Measurements from ENCODE around the gene SETD1B. TPM values are rescaled to one million over a fixed set of nuclear protein-coding genes. Genes with fewer than 3 reads are reported as not detected.
"Not testable (repeated sequence)": the region's sequence is repeated elsewhere in the genome, so short reads cannot be mapped to it uniquely, and the experiment has no call there.

SETD1B gene
- total RNA-seq, 1 experiment from 2014 or later: 23.8 TPM

- H3K36me3 ChIP-seq (ENCODE audit: insufficient read depth, low read length, poor library complexity, severe bottlenecking): no peaks in the 10 kb centered on the region
- POLR2A ChIA-PET (ENCODE audit: low non-redundant PET): no interaction called here
- no TSS peak for BruUV-seq (replicated peaks)
Measured at GRCh38 chr12:121875582-121875981, 71.8 kb downstream of the SETD1B start.

DNA sequence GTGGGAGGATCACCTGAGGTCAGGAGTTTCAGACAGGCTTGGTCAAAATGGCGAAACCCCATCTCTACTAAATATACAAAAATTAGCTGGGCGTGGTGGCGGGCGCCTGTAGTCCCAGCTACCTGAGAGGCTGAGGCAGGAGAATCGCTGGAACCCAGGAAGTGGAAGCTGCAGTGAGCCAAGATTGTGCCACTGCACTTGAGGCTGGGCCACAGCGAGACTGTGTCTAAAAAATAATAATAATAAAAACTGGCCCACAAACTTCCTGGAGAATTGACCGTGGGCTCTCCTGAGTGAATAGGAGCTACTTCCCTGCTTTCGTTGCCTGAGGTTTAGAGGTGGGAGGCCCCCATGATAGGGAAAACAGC lies 72.3 kb downstream of the SETD1B start:
- POLR2A ChIA-PET (ENCODE audit: low non-redundant PET); H3K4me3 ChIP-seq (ENCODE audit: low read depth, low read length, poor library complexity, severe bottlenecking); H3K9me3 ChIP-seq (ENCODE audit: low read depth, low read length, poor library complexity, severe bottlenecking); DNase-seq (ENCODE audit: low spot score); CTCF ChIA-PET; BruUV-seq (replicated peaks); H3K27me3 ChIP-seq (replicated peaks; ENCODE audit: insufficient read depth, low read depth, low read length, poor library complexity); H3K27ac ChIP-seq (ENCODE audit: low read depth, low read length, poor library complexity, severe bottlenecking); intact Hi-C loops (cut with micrococcal nuclease; ENCODE audit: unreplicated experiment); H3K36me3 ChIP-seq (ENCODE audit: insufficient read depth, low read length, poor library complexity, severe bottlenecking); H3K4me1 ChIP-seq (ENCODE audit: insufficient read depth, low read length, poor library complexity, severe bottlenecking): not testable (repeated sequence)

More at GRCh38 chr12:121875582-121875981, 71.8 kb downstream of the SETD1B start:
- DNase-seq (ENCODE audit: low spot score): no peak
- CTCF ChIA-PET: no interaction called here
- Histone ChIP-seq H3K4me1 (ENCODE audit: insufficient read depth, low read length, poor library complexity, severe bottlenecking) (no peaks in the 10 kb centered on the region), H3K27me3 (replicated peaks; ENCODE audit: insufficient read depth, low read depth, low read length, poor library complexity) (no peaks in the 10 kb centered on the region), H3K27ac (ENCODE audit: low read depth, low read length, poor library complexity, severe bottlenecking) (no peak overlapping the region), H3K4me3 (ENCODE audit: low read depth, low read length, poor library complexity, severe bottlenecking) (no peak overlapping the region), H3K9me3 (ENCODE audit: low read depth, low read length, poor library complexity, severe bottlenecking) (no peaks in the 10 kb centered on the region)
- no peak for TF ChIP-seq EZH2 (IDR thresholded peaks at IDR 0.05; ENCODE audit: borderline replicate concordance, low read depth, low read length, poor library complexity, severe bottlenecking)
- TF ChIP-seq, protein P1, sequence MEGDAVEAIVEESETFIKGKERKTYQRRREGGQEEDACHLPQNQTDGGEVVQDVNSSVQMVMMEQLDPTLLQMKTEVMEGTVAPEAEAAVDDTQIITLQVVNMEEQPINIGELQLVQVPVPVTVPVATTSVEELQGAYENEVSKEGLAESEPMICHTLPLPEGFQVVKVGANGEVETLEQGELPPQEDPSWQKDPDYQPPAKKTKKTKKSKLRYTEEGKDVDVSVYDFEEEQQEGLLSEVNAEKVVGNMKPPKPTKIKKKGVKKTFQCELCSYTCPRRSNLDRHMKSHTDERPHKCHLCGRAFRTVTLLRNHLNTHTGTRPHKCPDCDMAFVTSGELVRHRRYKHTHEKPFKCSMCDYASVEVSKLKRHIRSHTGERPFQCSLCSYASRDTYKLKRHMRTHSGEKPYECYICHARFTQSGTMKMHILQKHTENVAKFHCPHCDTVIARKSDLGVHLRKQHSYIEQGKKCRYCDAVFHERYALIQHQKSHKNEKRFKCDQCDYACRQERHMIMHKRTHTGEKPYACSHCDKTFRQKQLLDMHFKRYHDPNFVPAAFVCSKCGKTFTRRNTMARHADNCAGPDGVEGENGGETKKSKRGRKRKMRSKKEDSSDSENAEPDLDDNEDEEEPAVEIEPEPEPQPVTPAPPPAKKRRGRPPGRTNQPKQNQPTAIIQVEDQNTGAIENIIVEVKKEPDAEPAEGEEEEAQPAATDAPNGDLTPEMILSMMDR (conservative IDR thresholded peaks at IDR 0.05; ENCODE audit: low read depth, low read length): no peak
- intact Hi-C loops (cut with micrococcal nuclease; ENCODE audit: unreplicated experiment): no loop called here

Other genes with a start within 250 kb of the SETD1B start
- gene KDM2B, start 223.0 kb upstream of the SETD1B start, total RNA-seq (2021): 49.3 and 52.5 TPM in 2 replicates
- 25.6 and 28.2 TPM in 2 replicates for gene ORAI1, start 177.5 kb upstream of the SETD1B start, total RNA-seq (2021)
- gene MORN3, start 134.4 kb upstream of the SETD1B start, total RNA-seq (2021): 0.58 and 0.96 TPM in 2 replicates
- gene TMEM120B, start 91.3 kb upstream of the SETD1B start, total RNA-seq (2021): 21.3 and 22.3 TPM in 2 replicates
- 21.1 and 24.3 TPM in 2 replicates for gene RHOF, start 10.3 kb upstream of the SETD1B start, total RNA-seq (2021)
- not detected in 2 replicates for gene HPD, start 54.9 kb downstream of the SETD1B start, total RNA-seq (2021)
- gene PSMD9, start 84.8 kb downstream of the SETD1B start, total RNA-seq (2021): 78.3 and 86.4 TPM in 2 replicates
- gene CFAP251, start 114.6 kb downstream of the SETD1B start, total RNA-seq (2021): 5.5 and 7.5 TPM in 2 replicates
- gene BCL7A, start 217.9 kb downstream of the SETD1B start, total RNA-seq (2021): 40.7 and 41.8 TPM in 2 replicates

All from A673 (cell line).